Measurements from ENCODE around the gene CD164.
"Not testable (repeated sequence)": the region's sequence is repeated elsewhere in the genome, so short reads cannot be mapped to it uniquely, and the experiment has no call there.

Gene CD164

DNA sequence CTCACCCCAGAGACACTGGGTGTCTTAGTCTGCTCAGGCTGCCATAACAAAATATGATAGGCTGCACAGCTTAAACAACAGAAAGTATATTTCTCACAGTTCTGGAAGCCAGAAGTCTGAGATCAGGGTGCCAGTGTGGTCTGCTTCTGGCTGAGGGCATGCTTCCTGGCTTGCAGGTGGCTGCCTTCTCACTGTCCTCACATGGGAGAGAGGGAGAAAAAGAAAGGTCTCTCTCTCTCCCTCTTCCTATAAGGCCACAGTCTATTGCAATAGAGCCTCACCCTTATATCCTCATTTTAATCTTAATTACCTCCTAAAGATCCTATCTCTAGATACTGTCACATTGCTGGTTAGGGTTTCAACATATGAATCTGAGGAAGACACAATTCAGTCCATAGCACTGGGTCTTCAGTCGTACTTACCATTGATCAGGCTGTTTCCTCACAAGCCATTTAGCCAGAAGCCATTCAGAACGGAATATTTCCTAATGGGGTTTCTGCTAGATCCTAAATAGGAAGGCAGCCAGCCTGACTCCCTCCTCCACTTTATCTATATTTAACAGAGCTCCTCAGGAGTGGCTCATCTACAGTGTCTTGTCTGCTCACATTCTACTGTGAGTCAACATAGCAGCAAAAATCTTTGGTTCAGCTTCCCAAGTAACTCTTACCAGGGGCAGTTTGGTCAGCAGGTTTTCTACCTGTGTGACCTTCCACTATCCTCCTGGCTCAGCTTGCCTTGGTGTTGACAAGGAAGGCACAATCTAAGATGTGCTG lies 42.2 kb downstream of the CD164 start:
- no peak for DNase-seq

DNA sequence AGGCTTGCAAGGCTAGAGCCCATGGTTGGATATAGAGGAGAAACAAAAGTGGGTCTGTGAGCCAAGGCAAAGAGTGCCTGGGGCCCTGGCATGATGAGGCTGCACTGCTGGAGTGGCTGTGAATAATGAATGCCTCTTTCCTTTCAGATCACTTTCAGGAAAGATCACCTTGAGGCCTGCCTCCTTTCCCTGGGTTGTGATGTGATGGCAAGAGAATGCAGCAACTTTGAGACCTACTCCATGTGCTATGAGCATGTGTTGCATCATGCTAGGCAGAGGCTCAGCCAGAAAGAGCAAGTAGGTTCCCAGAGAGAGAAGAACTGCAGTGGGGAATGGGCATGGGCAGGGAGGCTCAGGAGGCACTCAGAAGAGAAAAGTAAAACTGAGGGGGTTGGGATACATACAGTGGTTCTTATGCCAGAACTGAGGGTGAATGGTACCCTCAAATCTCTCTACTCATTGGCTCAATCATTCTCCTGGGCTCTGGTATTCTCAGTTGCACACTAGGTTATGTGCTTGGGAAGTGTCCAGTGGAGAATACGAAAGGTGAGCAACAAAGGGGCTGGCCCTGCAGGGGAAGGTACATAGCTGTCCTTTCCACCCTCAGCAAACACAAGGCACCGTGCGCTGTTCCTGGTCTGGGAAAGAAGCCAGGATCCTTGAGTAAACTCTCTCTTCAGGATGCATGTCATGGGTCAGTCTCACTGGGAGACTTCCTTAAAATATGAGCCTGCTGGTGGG lies 45.9 kb downstream of the CD164 start:
- DNase-seq, result no peak

DNA sequence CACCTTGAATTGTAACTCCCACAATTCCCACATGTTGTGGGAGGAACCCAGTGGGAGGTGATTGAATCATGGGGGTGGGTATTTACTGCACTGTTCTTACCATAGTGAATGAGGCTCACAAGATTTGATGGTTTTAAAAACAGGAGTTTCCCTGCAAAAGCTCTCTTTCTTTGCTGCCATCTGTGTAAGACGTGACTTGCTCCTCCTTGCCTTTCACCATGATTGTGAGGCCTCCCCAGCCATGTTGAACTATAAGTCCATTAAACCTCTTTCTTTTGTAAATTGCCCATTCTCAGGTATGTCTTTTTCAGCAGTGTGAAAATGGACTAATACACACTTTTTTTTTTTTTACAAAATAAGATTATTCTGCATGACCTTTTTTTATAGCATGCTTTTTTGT lies 48.4 kb downstream of the CD164 start:
- DNase-seq, result not testable (repeated sequence)

DNA sequence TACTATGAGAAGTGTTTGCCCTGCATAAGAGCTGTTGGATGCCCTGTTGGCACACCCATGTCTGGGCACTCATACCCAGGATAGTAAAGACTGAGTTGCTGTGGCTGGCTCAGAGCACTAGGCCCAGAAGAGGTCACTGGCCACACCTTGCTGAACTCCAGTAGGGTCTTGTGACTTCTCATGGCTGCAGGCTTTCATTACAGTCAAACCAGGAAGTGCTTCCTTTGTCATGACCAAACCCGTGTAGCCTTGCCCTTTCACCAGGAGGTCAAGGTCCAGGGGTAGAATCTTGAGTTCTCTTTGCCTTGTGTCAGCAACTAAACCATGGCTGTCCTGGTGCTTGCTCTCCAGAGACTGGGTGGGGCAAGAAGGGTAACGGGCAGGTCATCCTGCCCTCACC lies 49.5 kb downstream of the CD164 start:
- no peak for DNase-seq

DNA sequence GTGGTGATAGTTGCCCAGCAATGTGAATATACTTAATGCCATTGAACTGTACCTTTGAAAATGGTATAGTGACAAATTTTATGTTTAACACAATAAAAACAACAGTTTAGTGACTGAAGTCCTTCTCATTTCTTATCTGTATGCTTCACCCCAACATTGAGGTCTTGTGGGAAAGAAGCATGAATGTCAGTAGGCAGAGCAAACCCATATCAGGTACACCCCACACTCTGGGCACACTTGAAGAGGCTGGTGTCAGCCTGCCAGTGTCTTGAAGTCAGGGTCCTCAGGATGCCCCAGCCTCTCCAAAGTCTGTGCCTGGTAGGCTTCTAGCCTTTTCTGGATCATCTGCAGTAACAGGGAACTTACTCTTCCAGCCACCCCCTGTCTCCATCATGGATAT lies 51.2 kb downstream of the CD164 start:
- DNase-seq, result no peak

DNA sequence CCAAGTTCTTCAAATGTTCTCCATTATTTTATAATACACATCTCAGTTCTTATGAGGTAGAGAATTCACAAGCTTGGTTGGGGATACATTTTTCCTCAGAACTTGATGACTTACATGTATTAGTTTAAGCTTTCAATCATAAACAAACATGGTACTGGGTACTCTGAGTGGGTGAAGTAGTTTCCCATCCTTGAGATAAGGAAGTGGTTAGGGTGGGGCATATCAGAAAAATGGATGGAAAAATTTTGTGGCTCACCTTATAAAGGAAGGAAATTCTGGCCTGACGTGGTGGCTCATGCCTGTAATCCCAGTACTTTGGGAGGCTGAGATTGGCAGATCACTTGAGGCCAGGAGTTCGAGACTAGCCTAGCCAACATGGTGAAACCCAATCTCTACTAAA lies 52.0 kb downstream of the CD164 start:
- no peak for DNase-seq

DNA sequence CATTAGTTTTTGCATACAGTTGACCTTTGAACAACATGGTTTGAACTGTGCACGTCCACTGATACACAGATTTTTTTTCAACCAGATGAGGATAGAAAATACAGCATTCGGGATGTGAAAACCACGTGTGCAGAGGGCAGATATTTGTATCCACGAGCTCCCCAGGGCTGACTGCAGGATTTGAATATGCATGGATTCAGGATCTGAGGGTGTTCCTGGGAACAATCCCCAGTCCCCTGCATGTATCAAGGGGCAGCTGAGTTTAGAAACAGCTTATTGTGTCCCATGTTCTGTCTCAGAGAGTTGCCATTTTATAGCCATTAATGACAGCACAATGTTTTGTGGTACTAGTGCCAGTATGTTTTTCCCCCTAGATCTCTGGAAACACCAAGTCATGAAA lies 53.6 kb downstream of the CD164 start:
- DNase-seq, result no peak

DNA sequence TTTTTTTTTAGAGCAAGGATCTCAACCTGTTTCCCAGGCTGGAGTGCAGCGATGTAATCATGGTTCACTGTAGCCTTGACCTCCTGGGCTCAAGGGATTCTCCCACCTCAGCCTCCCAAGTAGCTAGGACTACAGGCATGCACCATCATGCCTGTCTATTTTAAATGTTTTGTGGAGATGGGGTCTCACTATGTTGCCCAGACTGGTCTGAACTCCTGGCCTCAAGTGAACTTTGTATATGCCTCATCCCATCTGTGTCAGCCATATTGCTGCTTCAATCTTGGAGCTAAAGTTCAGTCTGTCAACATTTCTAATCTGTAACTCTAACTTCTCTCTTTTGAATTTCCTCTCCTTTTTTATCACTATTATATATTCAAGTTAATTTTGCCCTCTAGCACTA lies 54.3 kb downstream of the CD164 start:
- DNase-seq, result no peak

DNA sequence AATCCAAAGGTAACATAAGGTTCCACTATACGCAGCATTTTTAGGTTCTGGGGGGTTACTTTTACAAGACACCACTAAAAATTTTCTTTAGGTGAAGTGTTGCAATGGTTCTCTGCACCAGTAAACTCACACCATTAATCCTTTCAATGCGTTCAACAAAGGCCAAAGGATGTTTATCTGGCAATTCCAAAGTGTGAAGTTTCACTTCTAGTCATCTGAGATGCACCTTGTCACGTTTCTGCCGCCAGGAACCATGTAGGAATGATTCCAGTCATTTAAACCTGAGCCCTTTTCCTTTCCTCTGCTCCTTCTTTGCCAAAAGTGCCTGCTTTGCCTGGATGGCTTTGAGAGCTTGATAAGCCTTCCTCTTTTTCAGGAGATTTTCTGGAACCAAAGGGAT lies 54.8 kb downstream of the CD164 start:
- no peak for DNase-seq

DNA sequence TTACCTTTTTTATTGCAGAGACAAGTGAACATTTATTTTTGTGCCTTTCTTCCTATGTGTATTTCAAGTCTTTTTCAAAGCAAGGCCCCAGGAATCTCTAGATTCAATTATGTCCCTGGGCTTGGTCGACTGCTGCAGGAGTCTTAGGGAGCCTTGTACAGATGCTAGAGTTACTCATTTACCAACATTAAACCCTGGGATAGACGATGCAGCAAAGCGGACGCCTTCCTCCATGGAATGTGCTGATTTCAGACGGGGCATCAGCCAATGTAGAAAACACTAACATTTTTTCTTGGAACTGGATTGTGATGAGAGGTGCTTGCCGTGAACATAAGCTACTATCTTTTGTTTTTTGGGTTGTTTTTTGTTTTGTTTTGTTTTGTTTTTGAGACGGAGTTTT lies 55.9 kb downstream of the CD164 start:
- no peak for DNase-seq

DNA sequence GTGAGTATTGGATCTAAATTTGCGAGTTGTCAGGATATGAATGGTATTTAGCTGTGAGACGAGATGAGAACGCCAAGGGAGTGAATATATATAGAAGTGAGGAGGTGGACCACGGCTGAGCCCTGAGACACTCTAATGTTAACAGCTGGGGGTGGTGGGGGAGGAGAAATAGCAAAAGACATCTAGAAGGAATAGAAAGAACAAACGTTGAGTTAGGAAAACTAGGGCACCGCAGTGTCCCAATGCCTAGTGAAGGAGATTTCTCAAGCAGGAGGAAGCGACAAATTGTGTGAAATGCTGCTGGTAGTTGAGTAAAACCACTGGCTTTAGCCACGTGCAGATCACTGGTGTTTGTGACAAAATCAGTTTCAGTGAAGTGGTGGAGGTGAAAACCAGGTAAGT lies 56.9 kb downstream of the CD164 start:
- DNase-seq, result no peak

DNA sequence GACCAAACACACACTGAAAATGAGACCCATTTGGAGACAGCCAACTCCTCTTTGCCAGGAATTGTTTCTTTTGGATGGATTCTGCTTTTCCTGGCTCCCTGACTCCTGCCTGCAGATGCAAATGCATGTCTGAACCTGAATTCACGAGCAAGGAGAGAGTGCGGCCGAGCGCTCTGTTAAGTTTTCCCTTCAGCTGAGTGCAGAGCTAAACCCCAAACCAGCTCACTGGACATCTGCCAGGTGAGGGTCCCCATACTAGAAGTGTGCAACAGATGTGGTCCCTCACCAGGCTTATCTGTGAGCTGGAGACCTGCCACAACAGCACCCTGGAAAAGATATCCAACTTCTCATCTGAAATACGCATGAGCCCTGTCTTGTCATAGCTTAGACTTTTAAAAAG lies 59.0 kb downstream of the CD164 start:
- no peak for DNase-seq

DNA sequence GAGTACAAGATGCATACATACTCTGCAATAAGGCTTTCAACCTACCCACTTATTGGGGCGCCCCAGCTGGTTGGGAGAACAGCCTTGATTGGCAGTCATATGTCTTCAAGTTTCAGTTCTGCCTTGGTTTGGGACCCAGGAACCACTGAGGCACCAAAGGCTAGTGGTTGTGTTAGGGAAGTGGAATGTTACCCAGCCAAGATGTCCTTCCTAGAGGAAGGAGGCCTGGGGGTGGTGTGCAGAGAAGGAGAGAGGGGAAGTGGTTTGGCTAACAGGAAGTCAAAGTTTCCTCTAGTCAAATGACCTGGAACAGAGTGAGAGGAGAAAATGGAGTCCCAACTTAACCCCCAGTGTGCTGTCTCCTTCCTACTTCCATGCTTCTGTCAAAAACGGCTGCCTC lies 59.4 kb downstream of the CD164 start:
- no peak for DNase-seq

DNA sequence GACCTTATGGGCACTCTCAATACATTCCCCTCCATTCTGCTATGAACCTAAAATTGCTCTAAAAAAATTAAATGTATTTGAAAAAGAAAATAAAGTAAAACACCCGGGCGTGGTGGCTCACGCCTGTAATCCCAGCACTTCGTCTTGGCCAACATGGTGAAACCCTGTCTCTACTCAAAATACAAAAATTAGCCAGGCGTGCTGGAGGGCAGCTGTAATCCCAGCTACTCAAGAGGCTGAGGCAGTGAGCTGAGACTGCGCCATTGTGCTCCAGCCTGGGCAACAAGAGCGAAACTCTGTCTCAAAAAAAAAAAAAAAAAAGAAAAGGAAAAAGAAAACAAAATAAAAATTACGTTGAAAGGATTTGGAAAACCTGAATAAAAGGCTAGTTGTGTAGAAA lies 60.5 kb downstream of the CD164 start:
- DNase-seq, result no peak

DNA sequence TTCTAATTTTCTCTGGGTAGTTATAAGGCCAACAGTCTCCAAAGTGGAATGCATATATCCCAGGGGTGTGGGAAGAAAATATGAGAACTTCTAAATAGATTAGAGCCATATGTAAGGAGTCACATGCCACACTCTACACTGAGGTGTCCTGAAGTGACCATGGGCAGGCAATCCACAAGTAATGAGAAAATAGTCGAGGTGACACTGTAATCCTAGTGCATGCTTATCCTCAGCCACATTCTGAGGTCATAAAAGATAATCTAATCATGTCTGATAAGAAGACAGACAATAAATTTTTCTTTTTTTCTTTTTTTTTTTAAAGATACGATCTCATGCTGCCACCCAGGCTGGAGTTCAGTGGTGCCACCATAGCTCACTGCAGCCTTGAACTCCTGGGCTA lies 62.2 kb downstream of the CD164 start:
- no peak for DNase-seq

DNA sequence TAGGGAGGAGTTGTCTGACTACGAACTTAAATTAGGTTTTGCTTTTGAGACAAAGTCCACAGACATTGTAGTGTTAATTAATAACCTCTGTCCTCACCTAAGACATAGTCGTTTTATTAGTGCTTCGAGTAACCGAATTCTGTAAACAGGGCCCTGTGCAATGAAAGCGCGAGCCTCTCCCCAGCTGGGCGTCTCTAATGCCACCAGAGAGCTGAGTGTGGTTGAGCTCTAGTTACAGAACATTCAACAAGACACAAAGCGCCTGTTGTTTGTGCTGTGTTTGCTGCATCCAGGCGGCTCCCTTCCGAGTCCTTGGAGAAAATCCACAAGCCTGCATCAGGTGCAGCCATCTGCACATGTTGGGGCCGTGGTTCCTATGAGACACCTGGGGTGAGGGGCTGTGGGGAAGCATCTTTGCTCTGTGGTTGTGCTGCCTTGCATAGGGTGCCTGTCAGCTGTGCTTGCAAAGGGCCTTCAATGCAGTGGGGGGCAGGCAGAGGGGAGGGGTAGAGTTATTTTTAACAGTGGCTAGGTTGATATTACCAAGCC lies 63.9 kb downstream of the CD164 start:
- DNase-seq, result no peak

DNA sequence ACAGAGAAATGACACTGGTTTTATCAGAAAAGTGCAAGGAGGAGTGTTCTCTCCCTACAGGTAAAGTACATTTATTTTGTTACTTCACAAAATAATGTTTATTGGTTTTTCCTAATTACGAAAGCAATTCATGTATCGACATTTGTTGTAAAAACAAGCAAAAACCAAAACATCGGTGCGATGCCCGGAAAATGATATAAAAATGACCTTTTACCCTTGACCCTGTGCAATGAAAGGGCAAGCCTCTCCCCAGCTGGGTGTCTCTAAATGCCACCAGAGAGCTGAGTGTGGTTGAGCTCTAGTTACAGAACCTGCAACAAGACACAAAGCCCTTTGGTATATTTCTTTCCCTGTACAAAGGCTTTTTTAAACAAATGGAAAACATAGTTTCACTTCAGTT lies 65.4 kb downstream of the CD164 start:
- DNase-seq, result no peak
